NCI-H2196 (cell line): ENCODE data around the gene OR4E2.
"Not testable (repeated sequence)": the region's sequence is repeated elsewhere in the genome, so short reads cannot be mapped to it uniquely, and the experiment has no call there.

Source experiments
- DNase-seq: peaks from one replicate; lab custom pipeline; 2025; ENCODE audit not compliant: unreplicated experiment; lab: John Stamatoyannopoulos, UW

OR4E2 gene, protein sequence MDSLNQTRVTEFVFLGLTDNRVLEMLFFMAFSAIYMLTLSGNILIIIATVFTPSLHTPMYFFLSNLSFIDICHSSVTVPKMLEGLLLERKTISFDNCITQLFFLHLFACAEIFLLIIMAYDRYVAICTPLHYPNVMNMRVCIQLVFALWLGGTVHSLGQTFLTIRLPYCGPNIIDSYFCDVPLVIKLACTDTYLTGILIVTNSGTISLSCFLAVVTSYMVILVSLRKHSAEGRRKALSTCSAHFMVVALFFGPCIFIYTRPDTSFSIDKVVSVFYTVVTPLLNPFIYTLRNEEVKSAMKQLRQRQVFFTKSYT

DNA sequence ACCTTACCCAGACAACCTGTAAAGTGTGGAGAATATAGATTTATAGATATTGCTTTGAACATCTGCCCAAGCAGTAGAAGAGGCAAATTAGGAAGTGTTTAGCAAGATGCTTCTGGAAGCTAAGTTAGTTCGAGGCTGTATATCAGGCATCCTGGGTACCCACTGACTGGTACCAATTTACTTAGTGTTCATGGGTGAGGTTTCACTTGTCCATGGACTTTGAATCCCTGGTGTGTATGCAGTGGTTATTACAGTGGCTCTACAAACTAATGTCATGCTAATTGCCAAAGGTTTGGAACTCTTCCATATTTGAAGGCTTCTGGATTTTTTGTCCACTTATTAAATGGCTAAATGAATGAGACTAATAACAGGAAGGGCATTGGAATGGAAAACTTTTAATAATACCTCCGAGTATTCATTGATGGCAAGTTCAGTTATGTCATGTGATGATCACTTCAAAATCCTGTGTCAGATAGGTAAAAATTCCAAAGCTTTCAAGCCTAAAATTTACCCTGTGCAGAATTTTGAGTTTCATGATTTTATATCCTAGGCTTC lies at the start of gene OR4E2:
Gene OR4E2 (plus strand): TSS at position 505 of the 555 bp plus-strand sequence. CDS start 11,248 bp downstream, outside the sequence.
- no peak for DNase-seq

DNA sequence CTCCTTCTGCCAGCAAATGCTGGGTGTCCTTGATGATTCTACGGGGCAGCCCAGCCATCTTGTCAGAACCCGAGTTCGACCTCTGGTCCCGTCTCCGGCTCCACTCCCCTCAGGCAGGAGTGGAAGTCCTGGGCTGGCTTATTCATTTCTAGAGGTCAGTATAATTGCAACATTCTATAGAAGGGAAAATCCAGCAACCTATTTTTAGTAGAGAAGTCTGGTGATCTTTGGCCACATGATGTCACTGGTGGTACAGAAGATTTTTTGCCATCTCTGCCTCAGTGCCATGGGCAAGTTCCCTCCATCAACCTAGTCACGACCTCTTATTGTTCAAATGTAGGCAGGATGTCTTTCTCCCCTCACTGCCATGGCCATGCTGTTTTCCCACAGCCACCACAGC lies 41.3 kb upstream of the OR4E2 start:
- DNase-seq = no peak

DNA sequence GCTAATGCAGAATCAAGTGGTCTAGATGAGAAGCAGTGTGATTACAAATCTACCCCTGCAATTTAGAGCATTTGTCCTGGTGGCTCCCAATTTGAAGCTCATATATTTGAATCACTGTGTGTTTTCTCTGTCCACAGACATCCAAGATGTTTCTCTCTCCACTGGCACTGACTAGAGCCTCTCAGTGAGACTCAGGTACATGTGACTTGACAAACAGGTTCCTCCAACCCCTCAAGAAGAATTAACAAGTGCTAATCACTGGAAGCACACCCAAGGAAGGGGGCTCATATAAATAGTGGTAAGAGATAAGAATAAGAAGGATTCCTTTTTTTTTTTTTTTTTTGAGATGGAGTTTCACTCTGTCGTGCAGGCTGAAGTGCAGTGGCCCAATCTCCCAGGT lies 39.4 kb upstream of the OR4E2 start:
- no peak for DNase-seq

DNA sequence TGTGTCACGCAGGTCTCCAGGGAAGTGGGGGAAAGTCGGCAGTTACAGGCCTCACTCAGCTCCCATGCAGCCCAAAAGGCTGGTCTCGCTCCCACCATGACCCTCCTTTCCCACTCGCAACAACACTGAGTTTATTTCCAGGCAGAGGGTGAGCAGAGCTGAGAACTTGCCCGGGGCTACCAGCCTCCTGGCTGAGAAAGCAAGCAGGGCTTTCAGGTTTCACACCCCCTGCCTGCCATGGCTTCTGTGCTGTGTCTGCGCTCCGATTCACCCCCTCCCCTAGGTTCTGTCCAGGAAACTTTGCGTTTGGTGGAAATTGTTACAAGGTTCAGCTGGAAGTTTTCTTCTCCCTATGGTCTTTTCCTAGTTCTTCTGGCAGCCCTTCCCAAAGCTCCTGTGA lies 36.0 kb upstream of the OR4E2 start:
- DNase-seq = no peak

DNA sequence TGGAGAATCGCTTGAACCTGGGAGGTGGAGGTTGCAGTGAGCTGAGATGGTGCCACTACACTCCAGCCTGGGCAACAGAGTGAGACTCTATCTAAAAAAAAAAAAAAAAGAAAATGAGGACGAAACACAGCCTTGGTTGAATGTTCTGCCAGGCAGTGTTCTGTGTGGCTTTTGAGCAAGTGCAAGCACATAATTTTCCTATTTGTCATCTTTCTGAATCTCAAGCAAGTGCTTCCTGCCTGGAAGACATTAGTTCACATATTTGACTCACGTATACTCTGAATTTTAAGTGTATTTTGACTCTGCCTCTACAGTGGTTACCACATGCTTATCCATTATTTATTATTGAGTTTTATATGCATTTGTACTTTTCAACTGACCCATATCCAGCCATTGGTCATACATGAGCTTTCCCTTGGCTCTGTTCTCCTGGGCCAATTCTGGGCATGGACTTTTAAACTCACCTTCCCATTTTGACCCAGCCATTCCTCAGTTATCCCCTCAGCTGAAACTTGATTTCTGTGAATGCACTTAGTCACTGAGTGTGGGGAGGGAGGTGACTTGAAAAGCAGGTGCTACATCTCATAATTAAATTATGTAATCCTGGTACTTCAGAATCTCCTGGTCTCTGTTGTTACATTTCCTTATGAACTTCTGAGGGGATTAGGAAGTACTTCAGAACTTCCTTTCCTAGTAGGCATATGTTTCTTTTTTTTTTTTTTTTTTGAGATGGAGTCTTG lies 27.0 kb upstream of the OR4E2 start:
- no peak for DNase-seq

DNA sequence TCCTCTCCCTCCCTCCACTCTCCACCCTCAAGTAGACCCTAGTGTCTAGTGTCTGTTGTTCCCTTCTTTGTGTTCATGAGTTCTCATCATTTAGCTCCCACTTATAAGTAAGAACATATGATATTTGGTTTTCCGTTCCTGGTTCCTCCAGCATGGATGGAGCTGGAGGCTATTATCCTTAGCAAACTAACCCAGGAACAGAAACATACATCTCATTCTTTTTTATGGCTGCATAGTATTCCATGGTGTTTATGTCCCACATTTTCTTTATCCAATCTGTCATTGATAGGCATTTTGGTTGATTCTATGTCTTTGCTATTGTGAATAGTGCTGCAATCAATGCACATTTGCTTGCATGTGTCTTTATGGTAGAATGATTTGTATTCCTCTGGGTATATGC lies 23.1 kb upstream of the OR4E2 start:
- DNase-seq = not testable (repeated sequence)

DNA sequence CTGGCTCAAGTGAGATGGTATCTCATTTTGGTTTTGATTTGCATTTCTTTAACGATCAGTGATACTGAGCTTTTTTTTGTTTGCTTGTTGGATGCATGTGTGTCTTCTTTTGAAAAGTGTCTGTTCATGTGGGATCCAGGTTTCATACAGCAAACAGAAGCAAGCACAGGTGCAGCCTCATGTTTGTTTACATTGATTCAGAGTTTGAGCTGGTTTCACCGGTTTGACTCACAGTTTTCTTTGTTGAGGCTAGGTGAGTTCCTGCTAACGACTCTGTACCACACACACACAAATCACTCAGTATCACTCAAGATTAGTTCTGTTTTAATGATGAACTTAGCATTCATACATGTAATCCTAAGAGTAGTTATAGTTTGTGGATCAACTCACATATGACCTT lies 22.6 kb upstream of the OR4E2 start:
- DNase-seq = no peak

DNA sequence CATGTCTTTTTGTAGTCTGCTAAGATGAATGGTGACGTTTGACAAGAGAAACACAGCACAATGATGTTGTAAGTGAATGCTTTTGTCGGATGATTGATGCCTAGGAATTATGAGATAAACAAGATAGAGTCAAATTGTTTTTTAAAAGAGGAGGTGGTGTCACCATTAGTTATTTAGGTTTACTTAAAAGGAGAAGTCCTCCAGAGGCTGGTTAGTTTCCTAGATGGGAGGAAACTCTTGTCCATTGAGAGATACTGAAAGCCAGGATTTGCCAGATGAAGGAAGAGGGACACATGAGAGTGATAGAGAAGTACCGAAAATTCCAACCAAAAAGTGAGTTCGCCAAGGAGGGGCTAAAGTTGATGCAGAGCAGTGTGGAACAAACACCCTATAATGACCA lies 18.8 kb upstream of the OR4E2 start, which contains the start of gene OR10G2:
Gene OR10G2 (minus strand): TSS at position 101 of the 400 bp plus-strand sequence. CDS start 98 bp downstream, at position 3.
- DNase-seq = no peak

DNA sequence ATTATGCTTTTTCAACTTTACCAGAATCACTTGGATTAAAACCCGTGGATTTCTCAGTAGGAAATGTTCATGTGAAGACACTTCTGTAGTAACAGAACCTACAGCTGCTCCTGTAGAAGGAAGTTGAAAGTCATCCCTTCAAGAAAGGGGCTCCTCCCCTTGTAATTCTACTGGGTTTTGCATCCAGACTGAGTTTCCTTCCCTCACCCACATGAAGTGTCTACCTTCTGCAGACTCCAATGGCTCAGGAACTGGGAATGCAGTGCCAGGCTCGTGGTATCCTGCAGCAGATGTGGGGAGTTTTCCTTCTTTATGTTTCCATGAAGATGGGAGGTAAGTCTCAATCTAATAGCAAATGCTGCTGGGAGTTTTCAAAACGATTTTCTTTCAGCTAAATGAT lies 11.0 kb upstream of the OR4E2 start:
- no peak for DNase-seq

DNA sequence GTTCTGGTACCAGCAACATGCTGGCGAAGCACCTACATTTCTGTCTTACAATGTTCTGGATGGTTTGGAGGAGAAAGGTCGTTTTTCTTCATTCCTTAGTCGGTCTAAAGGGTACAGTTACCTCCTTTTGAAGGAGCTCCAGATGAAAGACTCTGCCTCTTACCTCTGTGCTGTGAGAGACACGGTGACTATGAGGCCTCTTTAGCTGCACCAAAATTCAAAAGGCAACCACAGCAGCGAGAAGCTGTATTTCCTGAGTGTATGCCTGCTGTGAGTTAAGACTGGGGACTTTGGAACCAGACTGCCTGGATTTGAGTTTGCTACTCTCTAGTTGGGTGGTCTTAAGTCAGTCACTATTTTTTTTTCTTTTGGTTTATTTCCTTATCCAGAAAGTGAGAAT lies 10.2 kb upstream of the OR4E2 start:
- DNase-seq = no peak

DNA sequence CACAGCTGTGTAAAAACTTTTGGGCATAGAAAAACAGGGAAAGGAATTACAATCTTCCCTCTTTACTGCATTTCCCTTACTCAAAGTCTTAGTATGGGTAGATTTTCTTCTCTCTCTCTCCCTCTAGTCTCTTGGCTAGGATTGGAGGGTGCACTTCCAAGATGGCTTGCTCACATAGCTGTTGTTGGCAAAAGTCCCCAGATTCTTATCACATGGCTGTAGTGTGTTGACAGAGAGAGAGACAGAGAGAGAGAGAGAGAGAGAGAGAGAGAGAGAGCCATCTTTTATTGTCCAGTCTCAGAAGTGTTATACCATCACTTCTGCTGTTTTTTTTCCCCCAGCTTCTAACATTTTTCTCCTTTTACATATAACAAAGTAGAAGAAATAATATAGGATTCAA lies 6.3 kb upstream of the OR4E2 start:
- no peak for DNase-seq

DNA sequence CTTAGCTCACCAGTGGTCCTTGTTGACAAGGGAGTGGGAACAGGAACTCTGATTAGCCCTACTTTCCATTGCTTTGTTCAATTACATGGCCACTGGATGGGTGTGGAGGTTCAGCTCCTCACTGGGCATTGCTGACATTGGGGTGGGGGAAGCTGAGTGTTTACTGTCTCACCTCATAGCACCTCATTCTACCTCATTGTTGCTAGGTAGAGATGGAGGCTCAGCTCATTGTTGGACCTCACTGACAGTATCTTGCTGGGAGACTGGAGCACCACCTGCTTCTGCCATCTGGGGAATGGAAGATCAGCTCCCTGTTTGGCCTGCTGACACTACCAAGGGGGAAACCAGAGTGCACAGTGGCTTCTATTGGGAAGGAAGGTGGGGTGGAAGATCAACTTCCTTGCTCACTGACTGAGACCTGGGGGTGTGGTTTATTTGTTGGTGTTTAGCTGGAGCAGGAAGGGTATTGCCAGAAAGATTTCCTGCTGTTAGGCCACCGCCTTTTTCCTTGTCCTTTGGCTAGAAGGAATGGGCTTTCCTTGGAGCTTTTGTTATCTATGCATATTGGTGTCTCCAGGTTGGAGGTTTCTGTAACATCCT lies 1.3 kb upstream of the OR4E2 start:
- DNase-seq = no peak

DNA sequence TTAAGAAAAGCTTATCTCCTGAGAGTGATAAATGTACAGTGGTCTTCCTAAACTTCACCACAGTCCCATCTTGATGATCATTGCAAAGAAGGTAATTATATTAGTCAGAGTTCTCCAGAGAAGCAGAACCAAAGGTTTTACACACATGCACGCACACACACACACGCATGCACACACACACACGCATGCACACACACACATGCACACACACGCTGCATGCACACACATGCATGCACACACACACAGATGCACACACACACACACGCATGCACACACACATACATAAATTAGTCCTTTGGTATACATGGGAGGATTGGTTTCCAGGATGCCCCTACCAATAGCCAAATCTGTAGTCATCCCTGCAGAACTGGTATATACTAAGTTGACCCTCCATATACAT lies 580 bp downstream of the OR4E2 start:
- no peak for DNase-seq

DNA sequence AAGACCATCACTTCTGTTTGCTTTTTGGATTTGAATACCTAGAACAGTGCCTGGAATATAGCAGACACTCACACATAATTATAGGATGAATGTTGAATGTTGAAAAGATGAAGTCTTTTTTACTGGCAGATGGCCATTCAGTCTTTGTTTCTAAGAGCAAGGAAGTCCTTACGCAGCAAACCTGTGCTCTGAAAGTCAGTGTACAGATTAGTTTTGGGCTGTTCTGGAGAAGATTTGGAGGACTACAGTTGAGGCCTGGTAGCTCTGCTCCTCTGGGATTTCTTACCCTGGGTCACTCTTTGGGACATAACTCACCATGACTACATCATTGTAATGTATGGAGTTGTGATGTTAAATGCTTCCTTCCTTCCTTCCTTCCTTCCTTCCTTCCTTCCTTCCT lies 3.3 kb downstream of the OR4E2 start:
- DNase-seq = no peak

DNA sequence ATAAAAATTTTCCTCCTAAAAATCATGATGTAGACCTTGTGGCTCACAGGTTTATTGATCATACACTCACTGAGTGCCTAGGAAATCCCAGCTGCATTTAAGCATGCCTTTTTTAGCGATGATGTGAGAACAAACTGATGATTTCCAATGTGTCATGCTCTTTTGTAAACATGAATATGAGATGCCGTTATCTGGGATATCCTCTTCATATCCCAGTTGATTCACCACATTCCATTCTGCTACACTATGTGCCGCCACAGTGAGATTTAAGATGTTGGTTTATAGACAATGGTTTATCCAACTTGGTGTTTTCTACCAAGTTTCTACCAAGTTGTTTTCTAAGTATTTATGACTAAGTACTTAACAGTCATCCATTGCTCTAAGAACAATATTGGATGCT lies 14.7 kb downstream of the OR4E2 start:
- DNase-seq = no peak

DNA sequence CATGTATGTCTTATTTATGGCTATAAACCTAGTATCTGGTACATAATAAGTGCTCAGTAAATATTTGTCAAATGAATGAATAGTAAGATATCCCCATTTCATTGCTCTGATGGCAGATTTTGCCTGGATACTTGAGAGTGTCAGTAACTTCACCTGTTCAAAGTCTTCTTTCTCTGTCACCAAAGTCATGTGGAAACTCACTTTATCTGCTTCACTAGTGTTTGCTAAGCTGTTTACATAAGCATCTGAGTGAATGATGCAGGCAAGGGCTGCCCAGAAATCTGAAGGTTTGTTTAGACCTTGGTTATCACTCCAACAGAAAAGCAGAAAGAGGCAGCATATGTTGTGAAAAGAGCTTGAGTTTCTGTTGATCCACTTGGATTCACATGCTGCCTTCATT lies 15.6 kb downstream of the OR4E2 start:
- DNase-seq = no peak

DNA sequence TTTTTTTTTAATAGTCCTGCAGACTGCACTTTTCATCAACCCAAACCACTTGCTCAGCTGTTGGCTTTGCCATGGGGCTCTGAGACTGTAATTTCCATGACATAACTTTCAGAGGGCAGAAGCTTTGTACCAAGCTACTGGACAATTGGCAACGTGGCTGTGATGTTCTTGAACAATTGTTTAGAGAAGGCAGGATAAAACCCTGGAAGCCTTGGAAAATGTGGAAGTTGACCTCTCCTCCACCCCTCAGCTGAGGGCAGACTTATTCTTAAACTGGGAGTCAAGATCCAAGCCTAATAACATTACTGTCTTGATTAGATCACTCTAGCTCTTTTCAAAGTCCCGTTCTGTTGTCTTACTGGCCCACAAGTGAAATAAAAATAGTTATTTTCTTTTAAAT lies 17.7 kb downstream of the OR4E2 start:
- DNase-seq = no peak

DNA sequence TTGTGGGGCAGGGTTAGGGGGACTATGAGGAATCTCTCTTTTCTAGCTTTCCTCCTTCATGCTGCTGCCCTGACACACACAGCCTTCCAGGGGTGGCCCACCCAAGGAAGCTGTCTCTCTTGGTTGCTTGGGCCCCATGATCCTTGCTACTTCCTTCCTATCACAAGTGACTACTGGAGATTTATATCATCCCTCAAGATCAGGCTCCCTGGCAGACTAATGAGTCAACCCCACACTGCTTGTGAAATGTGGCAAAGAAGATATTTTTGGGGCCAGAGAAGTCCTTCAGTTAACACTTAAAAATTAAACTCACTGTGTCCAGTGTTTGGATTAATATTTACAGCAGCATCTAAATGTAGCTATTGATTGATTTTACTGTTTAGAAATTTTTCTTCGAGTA lies 18.5 kb downstream of the OR4E2 start:
- DNase-seq = no peak

DNA sequence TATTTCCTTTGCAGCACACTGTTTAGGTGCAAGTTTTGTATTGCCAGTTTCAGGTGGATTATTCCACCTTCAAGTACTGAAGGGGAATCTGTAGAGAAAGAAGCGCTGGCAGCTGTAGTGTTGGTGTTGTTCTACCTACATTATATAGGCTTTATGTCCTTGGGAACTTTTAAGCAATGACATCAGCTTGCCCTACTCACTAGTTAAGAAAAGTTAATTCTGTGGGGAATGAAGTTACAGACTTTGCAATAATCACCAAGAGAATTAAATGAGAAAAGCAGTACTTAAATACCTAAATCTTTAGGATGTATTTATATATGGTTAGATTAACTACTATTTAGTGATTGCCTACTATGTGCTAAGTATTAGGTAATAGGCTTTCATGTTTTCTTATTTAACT lies 20.1 kb downstream of the OR4E2 start, which contains the start of gene OR4E1:
Gene OR4E1 (minus strand): TSS at position 101 of the 400 bp plus-strand sequence. CDS start 2,883 bp downstream, outside the sequence.
- DNase-seq = no peak

DNA sequence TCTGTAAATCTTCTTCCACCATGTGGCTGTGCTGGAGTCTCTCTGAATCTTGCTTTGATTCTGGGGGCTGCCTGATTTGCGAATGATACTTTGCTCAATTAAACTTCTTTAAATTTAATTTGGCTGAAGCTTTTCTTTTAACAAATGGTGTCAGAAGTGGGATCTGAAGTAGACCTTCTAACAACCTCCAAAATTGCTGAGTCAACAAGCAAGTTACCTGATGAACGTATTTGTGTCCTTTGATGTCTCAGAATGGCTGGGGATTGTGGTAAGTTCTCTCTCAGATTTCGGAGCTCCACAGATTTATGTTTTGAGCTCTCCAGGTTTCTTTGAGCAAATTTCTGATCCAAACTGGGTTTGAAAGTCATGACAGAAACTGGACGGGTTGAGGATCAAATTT lies 21.9 kb downstream of the OR4E2 start:
- DNase-seq = no peak

DNA sequence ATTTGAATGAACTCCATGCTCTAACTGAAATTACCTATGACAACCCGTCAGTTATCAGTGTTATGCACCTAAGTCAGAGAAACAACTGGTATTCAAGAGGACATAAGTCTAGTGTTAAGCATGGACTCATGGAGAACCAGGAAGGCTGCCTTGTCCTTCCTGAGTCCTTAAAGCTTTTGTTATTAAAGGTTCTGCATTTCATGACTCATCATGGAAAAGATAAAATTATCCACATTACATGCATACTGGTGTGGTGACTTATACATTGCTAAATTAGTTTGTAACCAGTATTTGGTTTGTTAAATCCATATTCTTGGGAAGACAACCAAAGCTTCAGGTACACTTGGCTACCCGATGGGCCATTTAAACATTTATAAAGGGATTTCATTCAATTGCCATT lies 26.4 kb downstream of the OR4E2 start:
- no peak for DNase-seq

DNA sequence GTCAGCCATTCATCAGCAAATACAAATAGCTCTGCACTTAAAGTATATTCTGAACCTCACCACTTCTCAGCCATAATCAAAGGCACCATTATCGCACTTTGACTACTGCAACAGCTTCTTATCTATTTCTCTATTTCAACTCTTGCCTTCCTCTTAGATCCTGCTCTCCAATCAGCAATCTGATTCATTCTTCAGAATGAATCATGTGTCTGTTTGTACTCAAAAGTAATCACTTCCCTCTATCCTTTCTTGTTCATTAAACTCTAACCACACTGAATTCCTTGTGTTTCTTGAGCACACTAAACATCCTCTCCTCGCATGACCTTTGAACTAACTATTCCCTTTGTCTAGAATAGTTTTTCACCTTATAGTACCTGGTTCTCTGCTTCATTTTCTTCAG lies 32.8 kb downstream of the OR4E2 start:
- no peak for DNase-seq
